ENCODE results near the gene IDH2.

Gene IDH2

DNA sequence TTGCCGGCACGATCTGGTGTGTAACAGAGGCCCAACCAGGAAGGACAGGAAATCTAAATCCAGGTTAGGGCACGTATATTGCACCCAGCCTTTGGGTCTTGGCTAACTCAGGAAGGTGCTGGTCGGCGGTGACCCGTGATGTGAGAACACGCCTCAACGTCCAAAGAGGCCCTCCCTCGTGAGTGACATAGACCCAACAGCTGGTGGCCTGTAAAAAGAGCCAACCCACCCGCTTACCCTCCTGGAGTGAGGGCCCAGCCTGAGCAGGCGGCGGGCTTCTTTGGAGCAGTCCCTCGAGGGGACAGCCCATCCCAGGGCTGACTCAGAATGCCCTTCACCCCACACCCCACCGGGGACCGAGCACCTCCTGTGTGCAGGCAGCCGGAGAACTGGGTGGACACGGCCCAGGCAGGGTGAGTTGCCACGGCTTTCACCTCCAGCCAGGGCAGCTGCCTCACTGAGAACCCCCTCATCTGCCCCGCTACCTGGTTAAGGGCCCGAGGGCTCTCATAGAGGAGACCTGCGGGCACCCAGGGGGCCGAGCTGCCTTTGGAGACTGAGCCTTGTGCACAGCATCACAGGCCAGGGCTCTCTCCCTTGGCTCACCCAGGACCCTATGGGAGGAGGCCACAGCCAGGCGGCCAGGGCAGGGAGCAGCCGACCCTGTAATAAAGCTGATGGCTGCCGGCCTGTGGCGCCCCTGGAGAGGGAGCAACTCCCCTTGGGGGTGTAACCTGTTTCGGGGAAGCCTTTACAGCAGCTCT, 59.3 kb downstream of the IDH2 start:
- no peak for DNase-seq (ENCODE audit: low spot score)

DNA sequence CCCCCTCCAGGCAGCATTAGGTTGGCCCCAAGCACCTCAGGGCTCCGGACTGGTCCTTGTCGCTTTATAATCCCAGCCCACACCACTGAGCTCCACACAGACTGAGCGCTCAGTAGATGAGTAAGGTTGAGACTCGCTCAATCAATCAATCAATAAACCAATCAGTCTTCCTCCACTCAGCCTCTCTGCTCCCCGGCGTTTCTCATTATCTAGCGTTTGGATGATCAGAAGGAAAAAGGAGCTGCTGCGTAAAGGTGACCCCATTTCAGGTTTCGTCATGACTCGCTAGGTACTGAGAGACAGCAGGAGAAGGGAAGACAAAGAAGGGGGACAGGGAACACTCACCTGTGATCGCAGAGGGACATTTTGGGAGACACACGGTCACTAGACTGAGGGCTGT, 59.9 kb downstream of the IDH2 start:
- no peak for DNase-seq (ENCODE audit: low spot score)

DNA sequence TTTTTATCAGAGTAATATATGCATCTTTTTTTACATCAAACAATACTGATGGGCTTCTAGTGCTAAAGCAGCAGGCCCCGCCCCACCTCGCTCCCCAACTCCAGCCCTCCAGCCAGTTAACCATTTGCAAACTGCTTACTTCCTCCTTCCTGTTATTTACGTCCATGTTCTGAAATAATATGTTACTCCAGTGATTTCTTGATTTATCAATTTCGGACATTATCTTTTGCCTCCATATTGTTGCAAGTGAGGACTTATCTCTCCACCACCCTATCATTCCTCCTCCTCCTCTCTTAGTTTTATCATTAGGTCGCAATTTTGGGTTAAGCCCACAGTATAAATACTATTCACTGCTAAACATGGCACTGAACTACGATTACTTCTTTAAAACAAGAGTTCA, 61.6 kb downstream of the IDH2 start:
- DNase-seq (ENCODE audit: low spot score): no peak

DNA sequence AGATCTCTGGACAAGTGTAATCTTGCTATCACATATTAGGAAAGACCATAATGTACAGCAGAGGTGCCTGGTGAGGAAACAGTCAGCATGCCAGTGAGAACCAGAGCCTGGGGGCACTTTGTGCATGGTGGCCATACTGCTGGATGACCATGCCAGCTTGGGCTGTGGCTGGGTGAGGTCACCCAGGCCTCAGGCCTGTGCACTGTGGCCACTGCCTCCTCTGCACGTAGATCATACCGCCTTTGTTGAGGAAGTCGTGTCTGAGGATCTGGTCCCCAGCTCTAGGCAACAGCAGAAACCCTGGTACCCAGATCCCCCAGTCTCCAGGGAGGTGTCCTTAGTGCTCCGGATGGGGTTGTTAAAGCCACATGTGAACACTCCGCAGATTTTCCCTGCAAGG, 62.3 kb downstream of the IDH2 start:
- DNase-seq (ENCODE audit: low spot score): no peak

DNA sequence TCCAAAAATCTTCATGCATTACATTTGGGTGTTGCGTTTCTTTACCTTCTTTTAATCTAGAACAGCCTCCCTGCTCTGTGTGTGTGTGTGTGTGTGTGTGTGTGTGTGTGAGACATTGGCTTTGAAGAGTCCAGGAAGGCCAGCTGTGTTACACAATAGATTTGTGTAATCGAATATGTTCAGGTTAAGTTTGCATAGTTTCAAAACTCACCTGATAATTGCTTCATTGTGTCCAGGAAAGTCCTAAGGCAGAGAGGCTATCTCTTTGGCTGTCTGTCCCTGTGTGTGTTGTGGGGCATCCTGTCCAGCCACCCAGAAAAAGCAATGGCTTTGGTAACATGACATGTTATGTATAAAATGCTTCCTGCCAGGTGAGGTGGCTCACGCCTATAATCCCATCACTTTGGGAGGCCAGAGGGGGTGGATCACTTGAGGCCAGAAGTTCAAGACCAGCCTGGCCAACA, 63.6 kb downstream of the IDH2 start:
- DNase-seq (ENCODE audit: low spot score): no peak

DNA sequence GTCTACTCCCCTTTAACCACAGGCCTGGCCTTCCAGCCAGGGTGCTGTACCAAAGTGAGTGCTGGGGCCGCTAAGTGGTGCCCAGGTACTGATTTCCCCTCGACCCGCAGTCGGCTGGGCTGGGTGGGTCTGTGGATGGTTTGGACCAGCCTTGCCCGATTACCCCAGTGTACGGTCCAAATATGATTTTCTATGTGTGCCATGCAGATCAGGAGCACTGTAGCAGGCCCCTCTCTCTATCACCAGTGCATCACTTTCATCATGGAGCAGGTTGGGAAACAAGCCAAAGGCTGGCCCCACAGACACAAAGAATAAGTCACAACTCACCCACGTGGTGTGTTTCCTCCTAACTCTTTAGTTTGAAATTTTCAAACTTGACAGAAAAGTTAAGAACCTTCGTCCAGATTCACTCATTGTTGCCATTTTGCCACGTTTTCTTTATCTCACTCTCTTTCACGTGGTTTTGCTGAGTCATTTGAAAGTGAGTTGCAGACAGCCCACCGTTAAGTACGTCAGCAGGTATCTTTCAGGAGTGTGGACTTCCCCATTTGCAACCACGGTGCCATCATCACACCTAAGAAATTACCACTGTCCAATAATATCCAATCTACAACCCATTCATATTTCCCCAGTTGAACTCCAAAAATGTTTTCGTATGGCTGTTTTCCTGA, 64.2 kb downstream of the IDH2 start:
- DNase-seq (ENCODE audit: low spot score): no peak

DNA sequence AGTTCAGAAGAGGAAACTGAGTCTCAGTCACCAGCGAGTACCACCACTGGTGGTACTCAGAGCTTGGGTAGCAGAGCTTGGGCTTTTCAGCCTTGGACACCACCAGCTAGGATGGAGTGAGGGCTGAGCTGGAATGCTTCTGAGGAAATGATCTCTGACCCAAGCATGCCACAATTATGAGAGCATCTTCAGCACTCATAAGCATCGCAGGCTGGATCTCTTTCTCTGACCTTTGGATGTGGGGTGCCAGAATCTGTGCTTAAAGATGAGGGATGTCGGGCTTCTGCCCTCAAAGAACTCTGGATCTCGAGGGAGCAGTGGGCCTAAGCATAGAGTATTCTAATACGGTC, 64.8 kb downstream of the IDH2 start:
- peak; percentile 54 for DNase-seq (ENCODE audit: low spot score)

DNA sequence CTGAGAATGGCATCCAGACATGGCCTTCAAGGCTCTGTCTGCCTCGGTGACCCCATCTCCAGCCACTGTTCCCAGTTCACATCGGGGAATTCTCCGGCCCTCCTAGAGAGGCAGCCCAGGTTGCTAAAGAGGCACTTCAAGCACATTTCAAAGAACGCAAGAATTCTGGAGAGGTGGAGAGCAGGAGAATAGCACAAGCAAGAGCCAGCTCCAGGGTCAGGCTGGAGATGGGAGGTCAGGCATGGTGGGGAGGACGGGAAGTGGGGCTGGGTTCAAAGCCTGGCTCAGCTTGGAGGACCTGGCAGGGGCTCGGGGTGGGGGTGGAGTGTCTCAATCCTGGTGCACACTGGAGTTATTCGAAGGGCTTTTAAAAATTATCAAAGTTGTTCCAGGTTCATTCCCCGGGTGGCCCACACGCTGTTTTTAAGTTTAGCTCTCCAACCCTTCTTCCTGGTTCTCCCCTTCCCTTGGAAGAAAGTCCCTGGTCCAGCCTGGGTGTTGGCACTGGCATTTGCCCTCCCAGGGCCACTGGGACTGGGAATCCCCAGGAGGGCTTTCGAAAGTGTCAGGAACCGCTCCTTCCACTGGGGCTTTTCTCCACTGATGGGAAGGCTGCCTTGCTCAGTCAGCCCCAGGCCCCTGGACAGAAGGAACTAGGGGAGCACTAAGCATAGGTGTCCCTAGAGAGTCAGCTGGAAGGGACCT, 65.3 kb downstream of the IDH2 start:
- DNase-seq (ENCODE audit: low spot score): no peak

DNA sequence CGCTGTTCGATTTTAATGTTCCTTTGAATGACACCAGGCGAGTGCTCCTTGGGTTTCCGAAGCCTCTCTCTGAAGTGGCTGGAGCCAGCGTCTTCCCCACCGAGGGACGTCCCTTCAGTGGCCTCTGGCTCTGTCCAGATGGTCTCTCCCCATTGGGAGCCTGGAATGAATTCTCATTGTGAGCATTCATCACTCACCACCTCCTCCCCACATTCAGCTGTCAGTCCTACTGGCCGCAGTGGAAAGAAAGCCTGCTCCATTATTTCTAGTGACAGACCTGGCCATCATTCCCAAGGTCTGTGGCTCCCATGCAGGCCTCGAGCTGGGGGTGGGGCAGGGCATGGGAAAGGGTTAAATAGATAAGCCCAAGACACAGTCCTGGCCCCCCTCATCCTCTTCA, 65.9 kb downstream of the IDH2 start:
- DNase-seq (ENCODE audit: low spot score): no peak

DNA sequence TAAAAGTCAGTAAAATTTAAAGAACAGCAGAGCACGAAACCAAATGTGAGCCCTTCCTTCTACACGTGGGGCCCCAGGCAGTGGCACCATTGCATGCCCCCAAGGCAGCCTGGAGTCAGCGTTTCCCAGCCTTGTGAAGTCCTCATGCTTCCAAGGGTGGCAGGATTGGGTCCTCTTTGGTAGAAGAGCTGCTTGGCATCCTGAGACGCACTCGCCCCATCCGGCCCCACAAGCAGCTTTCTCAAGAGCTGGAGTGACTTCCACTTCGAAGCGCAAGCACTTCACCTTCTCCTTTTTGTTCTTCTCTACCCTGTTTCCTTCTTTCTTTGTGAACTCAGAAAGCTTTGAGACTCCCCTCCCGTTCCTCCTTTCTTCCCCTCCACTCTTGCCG, 66.4 kb downstream of the IDH2 start:
- DNase-seq (ENCODE audit: low spot score): no peak

DNA sequence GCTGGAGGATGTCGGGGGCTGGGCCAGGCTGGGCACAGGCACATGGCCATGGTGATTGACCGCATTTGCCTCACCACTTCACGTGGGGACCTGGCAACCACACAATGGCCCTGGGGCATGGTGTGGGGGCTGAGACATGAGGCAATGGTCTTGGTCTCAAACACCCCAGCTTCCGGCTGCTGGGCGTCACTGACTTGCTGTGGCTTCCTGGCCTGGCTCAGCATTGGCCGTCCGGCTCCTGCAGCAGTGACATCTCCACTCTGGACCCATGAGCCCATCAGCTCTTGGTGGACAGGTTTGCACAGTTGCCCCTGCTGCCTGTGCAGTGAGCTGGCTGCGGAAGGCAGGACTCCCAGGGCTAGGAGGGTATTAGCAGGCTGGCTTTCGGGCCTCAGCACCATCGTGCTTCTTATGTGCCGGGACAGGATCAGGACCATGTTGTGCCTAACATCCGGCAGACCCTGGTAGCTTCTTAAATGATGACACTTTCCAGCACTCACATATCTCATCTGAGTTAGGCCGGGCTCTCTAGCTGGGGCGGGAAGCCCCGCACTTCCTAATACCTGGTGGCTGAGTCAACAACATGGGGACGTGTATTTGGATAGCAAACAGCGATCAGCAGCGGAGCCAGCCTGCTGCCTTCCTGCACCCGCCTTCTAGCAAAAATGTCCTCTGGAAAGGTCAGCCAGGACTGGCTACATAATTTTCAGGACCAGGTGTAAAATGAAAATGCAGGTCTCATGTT, 67.0 kb downstream of the IDH2 start:
- no peak for DNase-seq (ENCODE audit: low spot score)

DNA sequence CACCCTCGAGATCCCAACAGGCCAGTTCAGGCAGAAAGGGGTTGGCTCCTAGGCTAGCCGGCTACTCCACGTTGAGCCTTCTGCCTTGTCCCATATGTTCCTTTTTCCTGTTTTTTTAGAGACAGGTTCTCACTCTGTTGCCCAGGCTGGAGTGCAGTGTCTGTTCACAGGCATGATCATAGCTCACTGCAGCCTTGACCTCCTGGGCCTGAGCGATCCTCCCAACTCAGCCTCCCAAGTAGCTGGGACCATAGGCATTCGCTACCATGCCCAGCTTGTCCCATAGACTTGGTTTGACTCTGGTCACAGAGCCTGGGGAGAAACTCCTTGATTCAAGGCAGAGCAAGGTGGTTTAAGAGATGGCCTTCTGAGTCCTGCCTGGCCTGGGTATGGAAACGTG, 68.8 kb downstream of the IDH2 start:
- no peak for DNase-seq (ENCODE audit: low spot score)
